ENCODE measurements around the gene MYL11. TPM values are rescaled to one million over a fixed set of nuclear protein-coding genes. Genes with fewer than 3 reads are reported as not detected.

The MYL11 gene
- total RNA-seq, 2 donors from 2014 or later, result 0.81 TPM; not detected in 1

- no peaks in the 10 kb centered on the region for H3K27me3 ChIP-seq (replicated peaks; ENCODE audit: insufficient read depth)
- TF ChIP-seq, protein P1, sequence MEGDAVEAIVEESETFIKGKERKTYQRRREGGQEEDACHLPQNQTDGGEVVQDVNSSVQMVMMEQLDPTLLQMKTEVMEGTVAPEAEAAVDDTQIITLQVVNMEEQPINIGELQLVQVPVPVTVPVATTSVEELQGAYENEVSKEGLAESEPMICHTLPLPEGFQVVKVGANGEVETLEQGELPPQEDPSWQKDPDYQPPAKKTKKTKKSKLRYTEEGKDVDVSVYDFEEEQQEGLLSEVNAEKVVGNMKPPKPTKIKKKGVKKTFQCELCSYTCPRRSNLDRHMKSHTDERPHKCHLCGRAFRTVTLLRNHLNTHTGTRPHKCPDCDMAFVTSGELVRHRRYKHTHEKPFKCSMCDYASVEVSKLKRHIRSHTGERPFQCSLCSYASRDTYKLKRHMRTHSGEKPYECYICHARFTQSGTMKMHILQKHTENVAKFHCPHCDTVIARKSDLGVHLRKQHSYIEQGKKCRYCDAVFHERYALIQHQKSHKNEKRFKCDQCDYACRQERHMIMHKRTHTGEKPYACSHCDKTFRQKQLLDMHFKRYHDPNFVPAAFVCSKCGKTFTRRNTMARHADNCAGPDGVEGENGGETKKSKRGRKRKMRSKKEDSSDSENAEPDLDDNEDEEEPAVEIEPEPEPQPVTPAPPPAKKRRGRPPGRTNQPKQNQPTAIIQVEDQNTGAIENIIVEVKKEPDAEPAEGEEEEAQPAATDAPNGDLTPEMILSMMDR (IDR thresholded peaks at IDR 0.05), result no peak
- H3K4me1 ChIP-seq (ENCODE audit: control insufficient read depth in 1 of 2, low read depth in 2 of 2), result peaks cover 24 to 25% of the 10 kb centered on the region in 2 donors
- no peaks in the 10 kb centered on the region for H3K36me3 ChIP-seq
- H3K4me3 ChIP-seq, result peak within 1 kb of the TSS; percentile 93
- H3K9me3 ChIP-seq, result no peaks in the 10 kb centered on the region
- H3K27ac ChIP-seq, result peak within 1 kb of the TSS; percentile 81 to 82
- ATAC-seq (ENCODE audit: insufficient number of reproducible peaks, low FRiP score, low read depth), result peak; percentile 92
- DNase-seq (ENCODE audit: low spot score), result peak; percentile 97
Observed at GRCh38 chr16:30370456-30371247, 4.0 kb upstream of the MYL11 start, which contains the start of gene TBC1D10B. TBC1D10B (minus strand) TSS chr16:30370494; CDS start chr16:30370183, 311 bp downstream.

GRCh38 chr16:30371248-30371816 lies 3.3 kb upstream of the MYL11 start:
- ATAC-seq (ENCODE audit: insufficient number of reproducible peaks, low FRiP score, low read depth), result no peak
- H3K27me3 ChIP-seq (replicated peaks; ENCODE audit: insufficient read depth), result no peaks in the 10 kb centered on the region
- DNase-seq (ENCODE audit: low spot score), result no peak
- H3K9me3 ChIP-seq, result no peaks in the 10 kb centered on the region
- peaks cover 24 to 25% of the 10 kb centered on the region in 2 donors for H3K4me1 ChIP-seq (ENCODE audit: control insufficient read depth in 1 of 2, low read depth in 2 of 2)
- H3K36me3 ChIP-seq, result no peaks in the 10 kb centered on the region
- TF ChIP-seq, protein P1 (IDR thresholded peaks at IDR 0.05), result no peak
- peak overlapping the region; percentile 69 for H3K4me3 ChIP-seq
- H3K27ac ChIP-seq, result peak overlapping the region; percentile 81 to 82

- TF ChIP-seq, protein P1 (IDR thresholded peaks at IDR 0.05), result no peak
- H3K27ac ChIP-seq, result no peak overlapping the region
- H3K36me3 ChIP-seq, result no peaks in the 10 kb centered on the region
- DNase-seq (ENCODE audit: low spot score) (no peak), ATAC-seq (ENCODE audit: insufficient number of reproducible peaks, low FRiP score, low read depth) (no peak)
- H3K4me1 ChIP-seq (ENCODE audit: control insufficient read depth in 1 of 2, low read depth in 2 of 2), result peaks cover 18 to 24% of the 10 kb centered on the region in 2 donors
- no peak overlapping the region for H3K4me3 ChIP-seq
- no peaks in the 10 kb centered on the region for H3K27me3 ChIP-seq (replicated peaks; ENCODE audit: insufficient read depth)
- H3K9me3 ChIP-seq, result no peaks in the 10 kb centered on the region
Observed at GRCh38 chr16:30372038-30372712, 2.4 kb upstream of the MYL11 start.

- peaks cover 15 to 21% of the 10 kb centered on the region in 2 donors for H3K4me1 ChIP-seq (ENCODE audit: control insufficient read depth in 1 of 2, low read depth in 2 of 2)
- H3K36me3 ChIP-seq, result no peaks in the 10 kb centered on the region
- no peaks in the 10 kb centered on the region for H3K9me3 ChIP-seq
- TF ChIP-seq, protein P1 (IDR thresholded peaks at IDR 0.05), result no peak
- no peak overlapping the region for H3K4me3 ChIP-seq
- no peak overlapping the region for H3K27ac ChIP-seq
- DNase-seq (ENCODE audit: low spot score) (no peak), ATAC-seq (ENCODE audit: insufficient number of reproducible peaks, low FRiP score, low read depth) (no peak)
- H3K27me3 ChIP-seq (replicated peaks; ENCODE audit: insufficient read depth), result no peaks in the 10 kb centered on the region
Observed at GRCh38 chr16:30372725-30373124, 1.9 kb upstream of the MYL11 start.

DNA sequence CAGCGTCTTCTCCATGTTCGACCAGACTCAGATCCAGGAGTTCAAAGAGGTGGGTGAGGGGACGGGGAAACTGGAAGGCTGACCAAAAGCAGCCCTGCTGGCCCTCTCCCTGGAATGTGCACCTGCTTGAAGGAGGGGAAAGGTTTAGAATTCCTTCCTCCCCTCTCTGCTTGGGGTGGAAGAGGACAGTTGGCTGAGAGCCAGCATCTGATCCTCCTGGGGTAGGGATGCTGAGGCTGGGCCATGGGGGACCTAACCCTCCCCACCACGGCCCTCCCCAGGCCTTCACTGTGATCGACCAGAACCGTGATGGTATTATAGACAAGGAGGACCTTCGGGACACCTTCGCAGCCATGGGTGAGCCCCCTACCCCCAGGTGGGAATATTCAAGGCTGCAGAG lies 1.3 kb downstream of the MYL11 start:
- no peak overlapping the region for H3K27ac ChIP-seq
- no peak for ATAC-seq (ENCODE audit: insufficient number of reproducible peaks, low FRiP score, low read depth)
- peaks cover 7 to 24% of the 10 kb centered on the region in 2 donors for H3K4me1 ChIP-seq (ENCODE audit: control insufficient read depth in 1 of 2, low read depth in 2 of 2)
- H3K36me3 ChIP-seq, result no peaks in the 10 kb centered on the region
- H3K4me3 ChIP-seq, result no peak overlapping the region
- TF ChIP-seq, protein P1 (IDR thresholded peaks at IDR 0.05), result no peak
- no peak for DNase-seq (ENCODE audit: low spot score)
- H3K9me3 ChIP-seq, result no peaks in the 10 kb centered on the region
- no peaks in the 10 kb centered on the region for H3K27me3 ChIP-seq (replicated peaks; ENCODE audit: insufficient read depth)

Data from thoracic aorta (tissue), 2 donors.